GM12872 (cell line): ENCODE data around the gene FHOD1.

Source experiments
- TF ChIP-seq, protein P1 (sequence below): IDR thresholded peaks from 3 replicates; pipeline ENCODE4 v1.5.1; 2011; ENCODE audit warnings: low read depth, mild to moderate bottlenecking, low read length, moderate library complexity; ENCODE audit not compliant: insufficient read depth

FHOD1 gene

GRCh38 chr16:67252609-67253497 lies 5.6 kb upstream of the FHOD1 start:
- TF ChIP-seq, protein P1, sequence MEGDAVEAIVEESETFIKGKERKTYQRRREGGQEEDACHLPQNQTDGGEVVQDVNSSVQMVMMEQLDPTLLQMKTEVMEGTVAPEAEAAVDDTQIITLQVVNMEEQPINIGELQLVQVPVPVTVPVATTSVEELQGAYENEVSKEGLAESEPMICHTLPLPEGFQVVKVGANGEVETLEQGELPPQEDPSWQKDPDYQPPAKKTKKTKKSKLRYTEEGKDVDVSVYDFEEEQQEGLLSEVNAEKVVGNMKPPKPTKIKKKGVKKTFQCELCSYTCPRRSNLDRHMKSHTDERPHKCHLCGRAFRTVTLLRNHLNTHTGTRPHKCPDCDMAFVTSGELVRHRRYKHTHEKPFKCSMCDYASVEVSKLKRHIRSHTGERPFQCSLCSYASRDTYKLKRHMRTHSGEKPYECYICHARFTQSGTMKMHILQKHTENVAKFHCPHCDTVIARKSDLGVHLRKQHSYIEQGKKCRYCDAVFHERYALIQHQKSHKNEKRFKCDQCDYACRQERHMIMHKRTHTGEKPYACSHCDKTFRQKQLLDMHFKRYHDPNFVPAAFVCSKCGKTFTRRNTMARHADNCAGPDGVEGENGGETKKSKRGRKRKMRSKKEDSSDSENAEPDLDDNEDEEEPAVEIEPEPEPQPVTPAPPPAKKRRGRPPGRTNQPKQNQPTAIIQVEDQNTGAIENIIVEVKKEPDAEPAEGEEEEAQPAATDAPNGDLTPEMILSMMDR: no peak

DNA sequence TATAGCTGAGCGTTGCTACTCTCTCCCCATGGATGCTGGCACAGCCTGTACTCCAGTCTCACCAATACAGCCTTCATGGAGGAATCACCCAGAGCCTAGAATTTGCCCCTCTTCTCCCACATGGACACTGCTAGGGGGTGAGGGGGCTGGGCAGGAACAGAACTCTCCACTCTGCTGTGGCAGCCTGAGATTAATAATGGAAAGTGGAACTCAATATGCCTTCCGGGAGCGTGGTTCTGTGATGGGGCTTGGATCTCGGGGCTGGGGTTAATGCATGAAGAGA lies 2.7 kb upstream of the FHOD1 start:
- TF ChIP-seq, protein P1: no peak

DNA sequence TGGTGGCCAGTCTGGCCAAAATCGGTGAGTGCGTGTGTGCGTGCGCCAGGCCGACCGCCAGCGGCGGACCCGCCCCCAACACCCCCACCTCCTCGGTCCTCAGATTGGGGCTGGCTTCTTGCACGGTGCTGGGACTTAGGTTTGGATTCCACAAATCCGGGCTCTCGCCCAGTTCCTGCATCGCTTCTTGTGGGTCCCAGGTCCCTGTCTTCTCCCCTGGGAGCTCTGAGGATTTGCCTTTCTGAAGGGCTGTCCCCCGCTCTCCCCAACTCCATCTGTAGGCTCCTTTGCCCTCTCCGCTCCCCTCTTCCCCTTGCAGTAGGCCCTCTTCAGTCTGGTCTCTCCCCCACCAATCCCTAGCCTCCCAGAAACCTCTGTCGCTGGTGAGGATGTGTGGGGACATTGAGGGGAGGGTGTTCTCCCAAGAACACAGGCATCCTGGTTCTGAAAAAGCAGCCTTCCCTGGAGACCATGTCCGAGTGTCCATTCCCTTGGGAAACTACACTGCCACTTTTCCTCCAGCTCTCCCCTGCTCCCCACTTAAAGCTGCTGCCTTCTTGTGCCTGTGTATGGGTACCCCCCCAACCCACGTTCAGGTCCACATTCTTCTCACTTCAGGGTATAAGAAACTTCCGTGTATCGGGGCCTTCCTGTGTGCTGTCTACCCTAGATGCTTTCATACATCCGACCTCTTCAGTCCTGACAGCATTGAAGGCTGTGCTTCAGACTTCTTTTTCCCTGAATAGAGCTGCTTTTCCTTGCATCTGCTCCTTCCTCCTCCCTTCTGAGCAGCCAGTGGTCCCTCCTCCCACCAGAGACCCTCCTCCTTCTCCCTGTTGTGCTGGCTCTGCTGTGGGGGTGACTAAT lies 2.1 kb upstream of the FHOD1 start:
- TF ChIP-seq, protein P1: no peak

GRCh38 chr16:67248401-67249177 lies 1.3 kb upstream of the FHOD1 start, which contains the start of gene SLC9A5:
Gene SLC9A5, plus strand, starts transcription at chr16:67248979. Its CDS starts 36 bp downstream, at chr16:67249015.
- TF ChIP-seq, protein P1: peak; percentile 20; the same call in 2 of the 3 replicates

GRCh38 chr16:67248073-67248400 lies 756 bp upstream of the FHOD1 start:
- TF ChIP-seq, protein P1: no peak

- TF ChIP-seq, protein P1: no peak
Measured at GRCh38 chr16:67246756-67247191, 507 bp downstream of the FHOD1 start.
